ENCODE data around the gene PDZK1IP1.

- TF ChIP-seq CTCF (IDR thresholded peaks at IDR 0.05; ENCODE audit: poor library complexity, severe bottlenecking) (no peak), EZH2 (IDR thresholded peaks at IDR 0.05; ENCODE audit: borderline replicate concordance, insufficient read depth, low read length, poor library complexity, severe bottlenecking) (no peak), POLR2AphosphoS5 (IDR thresholded peaks at IDR 0.05) (no peak), EP300 (conservative IDR thresholded peaks at IDR 0.05; ENCODE audit: poor library complexity, severe bottlenecking) (no peak), RAD21 (conservative IDR thresholded peaks at IDR 0.05) (no peak), REST (IDR thresholded peaks at IDR 0.05; ENCODE audit: borderline replicate concordance) (no peak), TAF1 (IDR thresholded peaks at IDR 0.05; ENCODE audit: low read depth) (no peak), SMC3 (conservative IDR thresholded peaks at IDR 0.05; ENCODE audit: poor library complexity) (no peak), MXI1 (conservative IDR thresholded peaks at IDR 0.05; ENCODE audit: poor library complexity, severe bottlenecking) (no peak)
Measured at GRCh38 chr1:47213230-47213963, 23.6 kb upstream of the PDZK1IP1 start.

All from neural cell (in vitro differentiated cells).